NB4 (cell line): ENCODE results near the gene AKAP5.

Experiments
- DNase-seq: peaks from one replicate; pipeline ENCODE4 v3.0.0; 2010; ENCODE audit warnings: low read depth
- H3K4me3 ChIP-seq: one replicate; pipeline ENCODE4 v1.5.1; 2011; ENCODE audit warnings: mild to moderate bottlenecking, low read depth, low read length, moderate library complexity
- MYC ChIP-seq: IDR thresholded peaks from 2 replicates; pipeline ENCODE4 v1.6.1; 2011; ENCODE audit warnings: low read depth, low read length
- POLR2A ChIP-seq: IDR thresholded peaks from 2 replicates; pipeline ENCODE4 v1.6.1; 2011; ENCODE audit warnings: mild to moderate bottlenecking; ENCODE audit not compliant: insufficient read length; ENCODE audit errors: extremely low read depth
- TF ChIP-seq, protein P1 (sequence below): IDR thresholded peaks from one replicate; pipeline ENCODE4 v1.5.1; 2012; ENCODE audit warnings: low read depth, low read length
- TF ChIP-seq, protein P2 (sequence below): IDR thresholded peaks from 2 replicates; pipeline ENCODE4 v1.6.1; 2011; ENCODE audit warnings: low read depth, low read length

AKAP5 gene, protein sequence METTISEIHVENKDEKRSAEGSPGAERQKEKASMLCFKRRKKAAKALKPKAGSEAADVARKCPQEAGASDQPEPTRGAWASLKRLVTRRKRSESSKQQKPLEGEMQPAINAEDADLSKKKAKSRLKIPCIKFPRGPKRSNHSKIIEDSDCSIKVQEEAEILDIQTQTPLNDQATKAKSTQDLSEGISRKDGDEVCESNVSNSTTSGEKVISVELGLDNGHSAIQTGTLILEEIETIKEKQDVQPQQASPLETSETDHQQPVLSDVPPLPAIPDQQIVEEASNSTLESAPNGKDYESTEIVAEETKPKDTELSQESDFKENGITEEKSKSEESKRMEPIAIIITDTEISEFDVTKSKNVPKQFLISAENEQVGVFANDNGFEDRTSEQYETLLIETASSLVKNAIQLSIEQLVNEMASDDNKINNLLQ

DNA sequence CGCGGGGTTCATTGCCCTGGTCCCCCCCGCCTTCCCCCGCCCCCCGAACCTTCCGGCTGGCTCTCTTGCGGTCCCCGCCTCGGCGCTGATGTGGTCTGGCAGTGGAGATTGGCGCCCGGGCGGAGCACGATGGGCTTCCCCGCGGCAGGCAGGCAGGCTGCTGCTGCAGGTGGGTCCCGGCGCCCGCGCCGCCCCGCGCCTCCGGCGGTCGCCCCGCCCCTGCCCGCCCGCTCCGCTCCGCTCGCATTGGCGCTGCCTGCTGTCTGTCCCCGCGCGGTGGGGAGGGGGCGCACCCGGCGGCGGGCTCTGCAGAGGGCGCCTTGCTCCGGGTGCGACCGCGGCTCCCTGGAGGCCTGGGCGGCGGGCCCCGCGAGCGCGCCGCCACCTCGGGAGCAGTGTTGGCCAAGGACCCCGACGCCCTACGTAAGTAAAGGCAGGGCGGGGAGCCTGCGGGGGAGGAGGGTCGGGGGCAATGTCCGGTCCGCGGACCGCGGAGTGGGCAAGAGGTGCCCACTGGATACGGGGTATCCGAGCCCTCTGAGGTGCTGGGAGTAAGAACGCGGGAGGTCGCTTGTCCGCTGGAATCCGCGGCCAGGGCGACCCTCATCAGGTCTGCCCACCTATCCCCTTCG lies at the start of gene AKAP5:
Gene AKAP5, plus strand, starts transcription at position 309 of the 632 bp plus-strand sequence. CDS start 2,896 bp downstream, outside the sequence.
- peak; percentile 74 for DNase-seq
- TF ChIP-seq, protein P1, sequence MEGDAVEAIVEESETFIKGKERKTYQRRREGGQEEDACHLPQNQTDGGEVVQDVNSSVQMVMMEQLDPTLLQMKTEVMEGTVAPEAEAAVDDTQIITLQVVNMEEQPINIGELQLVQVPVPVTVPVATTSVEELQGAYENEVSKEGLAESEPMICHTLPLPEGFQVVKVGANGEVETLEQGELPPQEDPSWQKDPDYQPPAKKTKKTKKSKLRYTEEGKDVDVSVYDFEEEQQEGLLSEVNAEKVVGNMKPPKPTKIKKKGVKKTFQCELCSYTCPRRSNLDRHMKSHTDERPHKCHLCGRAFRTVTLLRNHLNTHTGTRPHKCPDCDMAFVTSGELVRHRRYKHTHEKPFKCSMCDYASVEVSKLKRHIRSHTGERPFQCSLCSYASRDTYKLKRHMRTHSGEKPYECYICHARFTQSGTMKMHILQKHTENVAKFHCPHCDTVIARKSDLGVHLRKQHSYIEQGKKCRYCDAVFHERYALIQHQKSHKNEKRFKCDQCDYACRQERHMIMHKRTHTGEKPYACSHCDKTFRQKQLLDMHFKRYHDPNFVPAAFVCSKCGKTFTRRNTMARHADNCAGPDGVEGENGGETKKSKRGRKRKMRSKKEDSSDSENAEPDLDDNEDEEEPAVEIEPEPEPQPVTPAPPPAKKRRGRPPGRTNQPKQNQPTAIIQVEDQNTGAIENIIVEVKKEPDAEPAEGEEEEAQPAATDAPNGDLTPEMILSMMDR: no peak
- TF ChIP-seq POLR2A (no peak), MYC (no peak; the same call in 1 of the 2 replicates)
- TF ChIP-seq, protein P2, sequence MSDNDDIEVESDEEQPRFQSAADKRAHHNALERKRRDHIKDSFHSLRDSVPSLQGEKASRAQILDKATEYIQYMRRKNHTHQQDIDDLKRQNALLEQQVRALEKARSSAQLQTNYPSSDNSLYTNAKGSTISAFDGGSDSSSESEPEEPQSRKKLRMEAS: no peak
- peak within 1 kb of the TSS; percentile 53 for H3K4me3 ChIP-seq

DNA sequence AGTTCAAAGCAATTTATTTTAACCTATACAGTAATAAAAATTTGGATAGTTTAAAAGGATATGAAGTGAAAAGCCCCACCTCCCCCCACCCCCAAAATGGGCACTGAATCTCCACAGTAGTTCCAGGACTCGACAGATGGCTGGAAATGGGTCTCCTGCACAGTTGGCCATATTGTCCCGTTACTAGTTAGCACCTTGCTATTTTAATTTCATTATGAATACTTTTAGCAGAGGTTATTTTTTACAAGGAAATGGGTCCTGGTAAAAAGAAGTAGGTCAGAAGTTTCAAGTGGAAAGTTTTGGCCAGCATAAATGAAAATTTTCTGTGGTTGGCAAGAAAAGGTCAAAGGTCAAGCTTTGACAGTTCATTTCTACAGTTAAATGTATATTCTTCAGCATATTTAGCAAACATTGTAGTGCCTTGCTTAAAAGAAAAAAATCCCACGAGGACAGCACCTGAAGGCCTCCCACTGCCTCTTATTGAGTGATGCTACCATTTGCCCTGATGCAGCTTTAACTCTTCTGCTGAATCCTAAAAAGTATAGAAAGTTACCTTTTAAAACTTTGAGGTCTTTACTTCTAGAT lies 48.9 kb upstream of the AKAP5 start:
- DNase-seq: no peak
- H3K4me3 ChIP-seq: no peak overlapping the region
- TF ChIP-seq, protein P1: no peak
- TF ChIP-seq POLR2A: no peak
- TF ChIP-seq, protein P2: no peak
- no peak for TF ChIP-seq MYC

DNA sequence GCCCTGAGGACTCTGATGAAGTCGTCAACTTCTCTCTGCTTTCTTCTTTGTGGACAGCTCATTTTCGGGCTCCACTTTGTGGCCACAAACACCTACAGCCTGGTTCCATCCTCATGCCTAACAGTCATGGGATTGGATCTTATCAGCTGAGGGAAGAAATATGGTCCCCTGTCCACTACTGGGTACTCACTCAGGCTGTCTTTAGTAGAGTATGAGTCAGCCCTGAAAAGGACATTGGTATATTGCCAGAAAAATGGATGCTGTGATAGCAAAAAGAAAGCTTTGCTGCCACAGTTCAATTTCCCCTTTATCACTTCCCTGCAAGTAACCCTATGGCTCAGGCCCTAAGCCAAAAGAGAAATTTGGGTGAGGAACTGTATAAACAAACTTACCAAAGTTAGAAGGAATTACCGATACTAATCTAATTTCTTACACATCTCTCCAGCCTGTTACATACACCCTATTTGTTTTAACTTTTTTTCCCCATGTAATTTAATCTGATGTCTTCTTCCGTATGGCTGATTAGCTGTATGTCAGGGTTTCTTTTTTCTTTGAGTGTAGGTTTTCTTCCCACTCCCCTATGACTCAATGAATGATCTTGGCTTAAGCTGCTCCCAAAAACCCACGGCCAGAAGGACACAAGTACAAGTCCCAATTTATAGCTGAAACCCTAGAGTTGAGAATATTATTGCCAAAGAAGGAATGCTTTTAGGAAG lies 48.1 kb upstream of the AKAP5 start:
- H3K4me3 ChIP-seq: no peak overlapping the region
- TF ChIP-seq POLR2A (no peak), MYC (no peak)
- TF ChIP-seq, protein P1: no peak
- DNase-seq: no peak

DNA sequence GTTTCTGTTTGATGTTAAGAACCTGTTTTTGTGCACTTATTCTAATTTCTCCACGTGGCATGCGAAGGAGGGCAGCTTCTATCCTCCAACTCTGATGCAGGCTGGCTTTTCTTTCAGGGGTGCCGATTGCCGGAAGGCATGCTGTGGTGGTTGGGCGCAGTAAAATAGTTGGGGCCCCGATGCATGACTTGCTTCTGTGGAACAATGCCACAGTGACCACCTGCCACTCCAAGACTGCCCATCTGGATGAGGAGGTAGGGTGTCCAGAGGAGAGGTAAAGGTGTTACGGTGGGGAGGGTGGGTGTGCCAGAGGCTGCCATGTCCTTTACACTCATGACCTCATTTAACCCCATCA lies 47.6 kb upstream of the AKAP5 start:
- no peak for DNase-seq
- no peak overlapping the region for H3K4me3 ChIP-seq
- TF ChIP-seq POLR2A (no peak), MYC (no peak)
- TF ChIP-seq, protein P1: no peak

DNA sequence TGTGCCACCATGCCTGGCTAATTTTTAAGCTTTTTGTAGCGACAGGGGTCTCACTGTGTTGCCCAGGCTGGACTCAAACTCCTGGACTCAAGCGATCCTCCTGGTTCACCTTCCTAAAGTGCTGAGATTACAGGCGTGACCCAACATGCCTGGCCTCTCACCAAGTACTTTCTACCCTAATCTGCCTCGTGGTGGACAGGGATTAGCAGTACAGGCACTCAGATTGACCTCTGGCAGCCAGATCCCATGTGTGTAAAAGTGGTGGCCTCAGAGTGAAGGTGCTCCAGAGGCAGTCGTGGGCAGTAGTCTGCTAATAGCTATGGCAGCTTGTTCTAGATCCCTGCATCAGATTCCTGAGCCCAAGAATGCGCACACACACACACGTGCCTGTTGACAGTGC lies 46.3 kb upstream of the AKAP5 start:
- no peak for DNase-seq
- no peak overlapping the region for H3K4me3 ChIP-seq
- TF ChIP-seq, protein P2: no peak
- no peak for TF ChIP-seq POLR2A
- TF ChIP-seq MYC: no peak
- TF ChIP-seq, protein P1: no peak
